Measurements from ENCODE around the gene SORBS1. TPM values are rescaled to one million over a fixed set of nuclear protein-coding genes. Genes with fewer than 3 reads are reported as not detected.
A peak's percentile ranks its signal among the peaks of the same experiment; 100 is the strongest.

SORBS1 gene
- total and polyA plus RNA-seq, 9 of the 15 experiments (the other 6 are each of a cell fraction or from before 2014, with no cell fraction given) = 2.0 to 13.3 (median 6.5) TPM

DNA sequence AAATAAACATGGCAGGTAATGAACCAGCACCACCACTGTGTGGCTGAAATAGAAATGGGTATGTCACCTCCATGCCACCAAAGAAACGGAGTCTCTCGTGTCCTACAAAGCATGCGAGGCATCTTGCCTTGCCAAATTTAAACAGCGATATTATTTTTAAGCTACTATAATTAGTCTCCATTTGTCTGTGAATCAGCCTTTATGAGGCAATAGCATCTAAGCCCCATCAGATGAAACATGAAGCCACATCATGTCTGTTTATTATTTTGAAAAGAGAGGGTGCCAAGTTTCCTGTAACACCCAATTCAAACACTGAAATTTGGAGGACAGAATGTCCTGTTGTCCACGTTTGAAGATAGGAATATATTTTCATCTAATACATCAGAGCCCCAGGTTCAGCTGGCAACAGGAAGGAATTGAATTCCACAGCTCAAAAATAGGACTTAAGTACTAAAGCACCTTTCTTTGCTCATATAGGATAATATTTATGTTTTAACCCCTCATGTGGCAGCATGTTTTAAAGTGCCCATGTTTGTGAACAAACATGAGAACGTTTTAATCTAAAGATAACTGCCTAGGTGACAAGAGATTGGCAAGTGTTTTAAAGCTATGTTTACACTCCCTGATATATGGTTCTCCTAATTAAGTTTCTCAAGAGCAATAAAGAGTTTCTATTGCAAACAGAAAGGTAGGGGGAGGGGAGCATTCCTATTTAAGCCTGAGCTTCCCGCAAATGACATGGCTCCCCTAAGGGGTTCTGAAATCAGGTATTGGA, 86.8 kb downstream of the SORBS1 start:
- no peak for TF ChIP-seq ZNF551 (CRISPR knock-in tag; IDR thresholded peaks at IDR 0.05)
- TF ChIP-seq ZNF766 (CRISPR knock-in tag; conservative IDR thresholded peaks at IDR 0.05) = no peak
- no peak for TF ChIP-seq CHCHD3 (CRISPR knock-in tag; IDR thresholded peaks at IDR 0.05)
- H3K4me1 ChIP-seq (replicated peaks in 1 of 2; ENCODE audit: control insufficient read depth in 2 of 2, insufficient read depth in 2 of 2, low read length in 2 of 2) = peaks cover 5 to 12% of the 10 kb centered on the region in 2 experiments; a peak in 3 of 5 replicates
- H3K9me1 ChIP-seq (ENCODE audit: control insufficient read depth, insufficient read depth, low read length) = no peaks in the 10 kb centered on the region
- in situ Hi-C loops (cut with MboI) = no loop called here
- no peak overlapping the region for H2AFZ ChIP-seq (ENCODE audit: low read depth, low read length)
- no TSS peak for BruUV-seq (replicated peaks)
- no peak overlapping the region for H3K4me2 ChIP-seq (ENCODE audit: insufficient read depth, low read length)
- no peaks in the 10 kb centered on the region for H3K36me3 ChIP-seq (ENCODE audit: control insufficient read depth, insufficient read depth, low read length)
- no peaks in the 10 kb centered on the region for H4K20me1 ChIP-seq (replicated peaks; ENCODE audit: control insufficient read depth, insufficient read depth, low read length)
- ChIA-PET CTCF (ENCODE audit: low intra/inter-chr PET ratio) (no interaction called here), POLR2A (interaction anchor here (0.7 kb wide), 1 partner anchor 200 kb away, joined by 3 read pairs; no protein-coding TSS in a partner anchor)
- FAIRE-seq = no peak
- DNase-seq (ENCODE audit: extremely low read depth in 1 of 4, low spot score in 3 of 4) = no peak
- H3K9me3 ChIP-seq (replicated peaks; ENCODE audit: control insufficient read depth, insufficient read depth, low read depth, low read length) = no peaks in the 10 kb centered on the region
- no peak overlapping the region for H3K9ac ChIP-seq (ENCODE audit: insufficient read depth in 1 of 2, low read depth in 2 of 2, low read length in 2 of 2)
- no peak for ATAC-seq
- no peak overlapping the region for H3K27ac ChIP-seq (ENCODE audit: extremely low read depth, low read depth, low read length)
- intact Hi-C loops (cut with micrococcal nuclease) = no loop called here
- no peaks in the 10 kb centered on the region for H3K27me3 ChIP-seq (ENCODE audit: control insufficient read depth in 2 of 2, insufficient read depth in 2 of 2, low read length in 2 of 2)
- H3K79me2 ChIP-seq (ENCODE audit: control insufficient read depth, insufficient read depth, low read length) = no peaks in the 10 kb centered on the region
- no peak overlapping the region for H3K4me3 ChIP-seq
- WGBS (ENCODE audit: insufficient coverage, low coverage, missing lambda C conversion rate) = 65% methylated on average over 7 of the region's 7 CpGs

DNA sequence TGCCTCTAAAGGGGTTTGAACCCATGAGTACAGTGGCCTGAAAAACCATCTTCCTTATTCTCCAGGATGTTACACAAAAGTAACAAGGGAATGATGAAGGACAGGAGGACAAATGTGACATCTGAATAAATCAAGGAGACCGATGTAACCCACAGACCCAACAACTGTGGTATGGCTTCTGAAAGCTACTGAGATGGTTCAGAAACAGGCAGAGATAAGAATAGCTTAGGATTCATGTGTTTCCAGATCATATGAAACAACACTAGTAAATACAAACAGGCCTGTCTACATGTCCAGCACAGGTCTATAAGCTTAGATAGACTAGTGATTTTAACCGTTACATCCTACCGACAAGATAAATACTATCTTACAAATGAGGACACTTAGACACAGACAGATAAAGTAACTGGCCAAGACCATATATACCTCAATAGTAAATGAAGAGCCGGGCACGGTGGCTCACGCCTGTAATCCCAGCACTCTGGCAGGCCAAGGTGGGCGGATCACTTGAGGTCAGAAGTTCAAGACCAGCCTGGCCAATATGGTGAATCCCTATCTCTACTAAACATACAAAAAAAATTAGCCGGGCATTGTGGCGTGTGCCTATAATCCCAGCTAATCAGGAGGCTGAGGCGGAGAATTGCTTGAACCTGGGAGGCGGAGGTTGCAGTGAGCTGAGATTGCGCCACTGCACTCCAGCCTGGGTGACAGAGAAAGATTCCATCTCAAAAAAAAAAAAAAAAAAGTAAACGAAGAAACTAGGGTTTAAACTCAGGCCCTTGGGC, 88.7 kb downstream of the SORBS1 start:
- Histone ChIP-seq H2AFZ (ENCODE audit: low read depth, low read length) (no peak overlapping the region), H3K27me3 (ENCODE audit: control insufficient read depth in 2 of 2, insufficient read depth in 2 of 2, low read length in 2 of 2) (no peaks in the 10 kb centered on the region), H3K9me3 (replicated peaks; ENCODE audit: control insufficient read depth, insufficient read depth, low read depth, low read length) (no peaks in the 10 kb centered on the region), H3K4me2 (ENCODE audit: insufficient read depth, low read length) (no peak overlapping the region), H3K36me3 (ENCODE audit: control insufficient read depth, insufficient read depth, low read length) (no peaks in the 10 kb centered on the region), H3K4me1 (replicated peaks in 1 of 2; ENCODE audit: control insufficient read depth in 2 of 2, insufficient read depth in 2 of 2, low read length in 2 of 2) (peaks cover 5 to 8% of the 10 kb centered on the region in 2 experiments; a peak in 3 of 5 replicates), H3K79me2 (ENCODE audit: control insufficient read depth, insufficient read depth, low read length) (no peaks in the 10 kb centered on the region), H3K9me1 (ENCODE audit: control insufficient read depth, insufficient read depth, low read length) (no peaks in the 10 kb centered on the region), H3K9ac (ENCODE audit: insufficient read depth in 1 of 2, low read depth in 2 of 2, low read length in 2 of 2) (no peak overlapping the region), H4K20me1 (replicated peaks; ENCODE audit: control insufficient read depth, insufficient read depth, low read length) (no peaks in the 10 kb centered on the region), H3K27ac (ENCODE audit: extremely low read depth, low read depth, low read length) (no peak overlapping the region), H3K4me3 (no peak overlapping the region)
- ChIA-PET CTCF (ENCODE audit: low intra/inter-chr PET ratio) (no interaction called here), POLR2A (interaction anchor here (1.2 kb wide), 1 partner anchor 107 kb away, joined by 3 read pairs; no protein-coding TSS in a partner anchor)
- FAIRE-seq = no peak
- intact Hi-C loops (cut with micrococcal nuclease) (no loop called here), in situ Hi-C loops (cut with MboI) (no loop called here)
- no TSS peak for BruUV-seq (replicated peaks)
- DNase-seq (ENCODE audit: extremely low read depth in 1 of 4, low spot score in 3 of 4) = peak in 1 of 4 experiments; percentile 21
- WGBS (ENCODE audit: insufficient coverage, low coverage, missing lambda C conversion rate) = 10% methylated on average over 10 of the region's 13 CpGs
- ATAC-seq = peak; percentile 35; the same call in 1 of the 3 replicates
- TF ChIP-seq ZBTB2 (IDR thresholded peaks at IDR 0.05) (no peak), NCOR1 (IDR thresholded peaks at IDR 0.05) (peak; percentile 23; the same call in 1 of the 2 replicates), KDM1A (IDR thresholded peaks at IDR 0.05) (peak; percentile 93 to 94), RCOR1 (IDR thresholded peaks at IDR 0.05; ENCODE audit: borderline replicate concordance in 1 of 2, low read depth in 2 of 2, low read length in 2 of 2) (peak in 1 of 2 experiments; percentile 60; a peak in 2 of 4 replicates), CBFA2T2 (conservative IDR thresholded peaks at IDR 0.05) (peak; percentile 43), CEBPB (tag; IDR thresholded peaks at IDR 0.05) (peak; percentile 82), BRD9 (IDR thresholded peaks at IDR 0.05; ENCODE audit: low read depth, partially characterized antibody) (no peak), HDAC1 (IDR thresholded peaks at IDR 0.05) (peak in 1 of 2 experiments; percentile 59; a peak in 2 of 4 replicates), HES1 (IDR thresholded peaks at IDR 0.05; ENCODE audit: low read depth) (peak; percentile 68), EGR1 (conservative IDR thresholded peaks at IDR 0.05) (peak; percentile 41; the same call in 1 of the 2 replicates)
